Tongue (tissue), 2 donors: ENCODE data around the gene CCDC50. TPM values are rescaled to one million over a fixed set of nuclear protein-coding genes. Genes with fewer than 3 reads are reported as not detected.

ENCODE experiments used
- DNase-seq: peaks from one replicate; pipeline ENCODE4 v3.0.0-alpha.2; 2015
- total RNA-seq: library from RNA; depleted of rRNA; stranded (reverse); fragments of >200 nt; gene quantifications from one replicate; pipeline ENCODE4 v1.2.3, GENCODE V29; 2014

CCDC50 gene
- total RNA-seq, 1 donor from 2014 or later, result 55.2 TPM

- DNase-seq, result no peak
Measured at GRCh38 chr3:191380001-191380400, 50.8 kb downstream of the CCDC50 start.

- no peak for DNase-seq
Measured at GRCh38 chr3:191381303-191381702, 52.1 kb downstream of the CCDC50 start.

- no peak for DNase-seq
Measured at GRCh38 chr3:191382661-191383060, 53.5 kb downstream of the CCDC50 start.

- DNase-seq, result peak; percentile 33
Measured at GRCh38 chr3:191383124-191383523, 53.9 kb downstream of the CCDC50 start.

GRCh38 chr3:191385101-191385500 lies 55.9 kb downstream of the CCDC50 start:
- DNase-seq, result no peak

GRCh38 chr3:191387441-191388077 lies 58.4 kb downstream of the CCDC50 start:
- DNase-seq, result no peak

GRCh38 chr3:191388823-191389222 lies 59.6 kb downstream of the CCDC50 start:
- DNase-seq, result no peak

GRCh38 chr3:191390580-191390979 lies 61.4 kb downstream of the CCDC50 start:
- no peak for DNase-seq

- no peak for DNase-seq
Measured at GRCh38 chr3:191391861-191392808, 62.9 kb downstream of the CCDC50 start.

GRCh38 chr3:191393146-191393545 lies 64.0 kb downstream of the CCDC50 start:
- DNase-seq, result no peak

GRCh38 chr3:191397771-191398170 lies 68.6 kb downstream of the CCDC50 start:
- DNase-seq, result no peak

GRCh38 chr3:191398607-191399006 lies 69.4 kb downstream of the CCDC50 start:
- no peak for DNase-seq

- no peak for DNase-seq
Measured at GRCh38 chr3:191399918-191400317, 70.7 kb downstream of the CCDC50 start.

GRCh38 chr3:191401775-191402357 lies 72.7 kb downstream of the CCDC50 start:
- no peak for DNase-seq

GRCh38 chr3:191409791-191410359 lies 80.7 kb downstream of the CCDC50 start:
- no peak for DNase-seq

- DNase-seq, result peak; percentile 62
Measured at GRCh38 chr3:191412759-191413158, 83.6 kb downstream of the CCDC50 start.

GRCh38 chr3:191414286-191414685 lies 85.1 kb downstream of the CCDC50 start:
- no peak for DNase-seq

GRCh38 chr3:191414732-191415131 lies 85.5 kb downstream of the CCDC50 start:
- no peak for DNase-seq

- DNase-seq, result no peak
Measured at GRCh38 chr3:191415566-191415965, 86.4 kb downstream of the CCDC50 start.

- DNase-seq, result no peak
Measured at GRCh38 chr3:191417457-191417729, 88.2 kb downstream of the CCDC50 start.

GRCh38 chr3:191420771-191421170 lies 91.6 kb downstream of the CCDC50 start:
- DNase-seq, result peak; percentile 5

- DNase-seq, result no peak
Measured at GRCh38 chr3:191424881-191425280, 95.7 kb downstream of the CCDC50 start.

- DNase-seq, result no peak
Measured at GRCh38 chr3:191425322-191425734, 96.1 kb downstream of the CCDC50 start.
